ENCODE data around the gene MTARC1.
A peak's percentile ranks its signal among the peaks of the same experiment; 100 is the strongest.

MTARC1 gene

GRCh38 chr1:220786337-220787068 is at the start of gene MTARC1:
MTARC1 (plus strand) TSS chr1:220786913; CDS start chr1:220786945, 32 bp downstream.
- DNase-seq = peak; percentile 45

- DNase-seq = no peak
Measured at GRCh38 chr1:220741349-220741748, 45.4 kb upstream of the MTARC1 start.

- DNase-seq = no peak
Measured at GRCh38 chr1:220741825-220742224, 44.9 kb upstream of the MTARC1 start.

- no peak for DNase-seq
Measured at GRCh38 chr1:220742520-220742919, 44.2 kb upstream of the MTARC1 start.

- DNase-seq = no peak
Measured at GRCh38 chr1:220746851-220747250, 39.9 kb upstream of the MTARC1 start.

- no peak for DNase-seq
Measured at GRCh38 chr1:220747437-220748088, 39.1 kb upstream of the MTARC1 start.

GRCh38 chr1:220748089-220748934 is 38.4 kb upstream of the MTARC1 start, which contains the start of gene MTARC2:
MTARC2 (plus strand) TSS chr1:220748322; CDS start chr1:220748532, 210 bp downstream.
- peak; percentile 57 for DNase-seq

GRCh38 chr1:220748936-220749335 is 37.8 kb upstream of the MTARC1 start:
- no peak for DNase-seq

- DNase-seq = no peak
Measured at GRCh38 chr1:220750131-220750515, 36.6 kb upstream of the MTARC1 start.

GRCh38 chr1:220751111-220751510 is 35.6 kb upstream of the MTARC1 start:
- DNase-seq = no peak

GRCh38 chr1:220754212-220754917 is 32.3 kb upstream of the MTARC1 start:
- DNase-seq = no peak

GRCh38 chr1:220754918-220755295 is 31.8 kb upstream of the MTARC1 start:
- no peak for DNase-seq

- DNase-seq = no peak
Measured at GRCh38 chr1:220755309-220755708, 31.4 kb upstream of the MTARC1 start.

- no peak for DNase-seq
Measured at GRCh38 chr1:220757441-220757840, 29.3 kb upstream of the MTARC1 start.

GRCh38 chr1:220759147-220759546 is 27.6 kb upstream of the MTARC1 start:
- DNase-seq = no peak

GRCh38 chr1:220761688-220762427 is 24.9 kb upstream of the MTARC1 start:
- DNase-seq = no peak

GRCh38 chr1:220764757-220765156 is 22.0 kb upstream of the MTARC1 start:
- DNase-seq = no peak

GRCh38 chr1:220767312-220768125 is 19.2 kb upstream of the MTARC1 start:
- DNase-seq = no peak

GRCh38 chr1:220768126-220768601 is 18.5 kb upstream of the MTARC1 start:
- DNase-seq = no peak

- DNase-seq = no peak
Measured at GRCh38 chr1:220769205-220769604, 17.5 kb upstream of the MTARC1 start.
